ENCODE measurements around the gene ANKRD12.

- TF ChIP-seq EZH2 (IDR thresholded peaks at IDR 0.05) = no peak
- TF ChIP-seq POLR2AphosphoS5 (IDR thresholded peaks at IDR 0.05; ENCODE audit: borderline replicate concordance, low read depth, low read length) = no peak
- no peak for TF ChIP-seq FOXP2 (optimal IDR thresholded peaks at IDR 0.05; ENCODE audit: control extremely low read depth, extremely low read length, insufficient read depth)
Observed at GRCh38 chr18:9188359-9189231, 52.0 kb downstream of the ANKRD12 start.
